Stomach (tissue), 4 donors: Measurements from ENCODE around the gene MIPOL1.

ENCODE experiments used
- EP300 ChIP-seq: sonication (generic); formaldehyde crosslinking; IDR thresholded peaks from one replicate; pipeline ENCODE4 v1.6.1; 2017; ENCODE audit warnings: antibody characterized with exemption
- POLR2A ChIP-seq, 4 donors: fragments of 450-650 bp; IDR thresholded peaks; one replicate each; pipeline ENCODE4 v1.6.1; 2016; ENCODE audit warnings: antibody characterized with exemption in 4 of 4, control low read depth in 2 of 4, mild to moderate bottlenecking in 1 of 4, moderate library complexity in 1 of 4
- POLR2AphosphoS5 ChIP-seq, 3 donors: sonication (generic); formaldehyde crosslinking; IDR thresholded peaks; one replicate each; pipeline ENCODE4 v1.6.1; 2016; ENCODE audit warnings: antibody characterized with exemption in 3 of 3
- TF ChIP-seq, protein P1 (sequence below), 7 experiments: fragments of 450-650 bp in 4 of 7; fragments of 200-600 bp in 3 of 7; sonication (generic) in 3 of 7; IDR thresholded peaks; one replicate each; pipeline ENCODE4 v1.5.1; 2016 to 2019; ENCODE audit warnings: antibody characterized with exemption in 7 of 7, control low read depth in 2 of 7, mild to moderate bottlenecking in 1 of 7

DNA sequence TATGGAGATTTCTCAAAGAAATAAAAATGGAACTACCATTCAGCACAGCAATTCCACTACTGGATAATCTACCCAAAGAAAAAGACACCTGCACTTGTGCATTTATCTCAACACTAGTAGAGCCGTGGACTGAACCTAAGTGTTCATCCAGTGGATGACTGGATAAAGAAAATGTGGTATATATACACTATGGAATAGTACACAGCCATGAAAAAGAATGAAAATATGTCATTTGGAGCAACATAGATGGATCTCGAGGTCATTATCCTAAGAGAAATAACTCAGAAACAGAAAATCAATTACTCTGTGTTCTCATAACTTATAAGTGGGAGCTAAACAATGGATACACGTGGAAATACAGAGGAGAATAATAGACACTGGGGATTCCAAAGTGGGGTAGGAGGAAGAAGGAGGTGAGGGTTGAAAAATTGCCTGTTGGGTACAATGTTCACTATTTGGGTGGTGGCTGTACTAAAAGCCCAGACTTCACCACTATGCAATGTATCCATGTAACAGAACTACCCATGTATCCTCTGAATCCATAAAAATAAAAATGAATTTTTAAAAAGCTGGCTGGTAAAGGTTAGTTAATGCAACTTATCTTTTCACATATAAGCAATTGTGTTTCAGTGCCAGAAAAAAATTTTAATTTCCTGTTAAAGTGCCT lies 266.6 kb downstream of the MIPOL1 start:
- TF ChIP-seq, protein P1, sequence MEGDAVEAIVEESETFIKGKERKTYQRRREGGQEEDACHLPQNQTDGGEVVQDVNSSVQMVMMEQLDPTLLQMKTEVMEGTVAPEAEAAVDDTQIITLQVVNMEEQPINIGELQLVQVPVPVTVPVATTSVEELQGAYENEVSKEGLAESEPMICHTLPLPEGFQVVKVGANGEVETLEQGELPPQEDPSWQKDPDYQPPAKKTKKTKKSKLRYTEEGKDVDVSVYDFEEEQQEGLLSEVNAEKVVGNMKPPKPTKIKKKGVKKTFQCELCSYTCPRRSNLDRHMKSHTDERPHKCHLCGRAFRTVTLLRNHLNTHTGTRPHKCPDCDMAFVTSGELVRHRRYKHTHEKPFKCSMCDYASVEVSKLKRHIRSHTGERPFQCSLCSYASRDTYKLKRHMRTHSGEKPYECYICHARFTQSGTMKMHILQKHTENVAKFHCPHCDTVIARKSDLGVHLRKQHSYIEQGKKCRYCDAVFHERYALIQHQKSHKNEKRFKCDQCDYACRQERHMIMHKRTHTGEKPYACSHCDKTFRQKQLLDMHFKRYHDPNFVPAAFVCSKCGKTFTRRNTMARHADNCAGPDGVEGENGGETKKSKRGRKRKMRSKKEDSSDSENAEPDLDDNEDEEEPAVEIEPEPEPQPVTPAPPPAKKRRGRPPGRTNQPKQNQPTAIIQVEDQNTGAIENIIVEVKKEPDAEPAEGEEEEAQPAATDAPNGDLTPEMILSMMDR (IDR thresholded peaks at IDR 0.05), result no peak
- TF ChIP-seq POLR2A (IDR thresholded peaks at IDR 0.05), result no peak
- TF ChIP-seq EP300, result no peak
- TF ChIP-seq POLR2AphosphoS5 (IDR thresholded peaks at IDR 0.05), result no peak
